NCI-H446 treated with DMSO at 0.1 percent for 48 hours (cell line): ENCODE results near the gene SH3RF3.
A peak's percentile ranks its signal among the peaks of the same experiment; 100 is the strongest.

Source experiments
- DNase-seq: peaks from one replicate; lab custom pipeline; 2025; lab: John Stamatoyannopoulos, UW

The SH3RF3 gene

DNA sequence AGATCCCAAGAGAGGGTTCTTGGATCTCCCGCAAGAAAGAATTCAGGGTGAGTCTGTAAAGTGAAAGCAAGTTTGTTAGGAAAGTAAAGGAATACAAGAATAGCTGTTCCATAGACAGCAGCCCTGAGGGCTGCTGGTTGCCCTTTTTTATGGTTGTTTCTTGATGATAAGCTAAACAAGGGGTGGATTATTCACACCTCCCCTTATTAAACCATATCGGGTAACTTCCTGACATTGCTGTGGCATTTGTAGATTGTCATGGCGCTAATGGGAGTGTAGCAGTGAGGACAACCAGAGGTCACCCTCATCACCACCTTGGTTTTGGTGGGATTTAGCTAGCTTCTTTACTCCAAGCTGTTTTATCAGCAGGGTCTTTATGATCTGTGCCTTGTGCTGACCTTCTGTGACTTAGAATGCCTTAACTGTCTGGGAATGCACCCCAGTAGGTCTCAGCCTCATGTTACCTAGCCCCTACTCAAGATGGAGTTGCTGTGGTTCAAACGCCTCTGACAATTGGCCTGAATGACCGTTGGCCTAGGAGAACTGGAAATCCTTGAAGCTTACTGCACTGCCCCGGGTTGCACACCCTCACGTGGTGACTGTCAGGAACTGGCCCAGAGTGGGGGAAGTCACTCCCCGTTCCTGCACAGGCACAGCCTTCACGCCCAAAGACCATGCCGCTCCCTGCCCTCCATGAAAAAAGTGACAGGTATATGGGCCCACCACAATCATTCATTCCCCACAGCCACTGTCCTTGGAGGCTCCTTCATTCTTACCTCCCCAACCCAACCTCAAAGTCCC lies 347.8 kb downstream of the SH3RF3 start:
- no peak for DNase-seq

DNA sequence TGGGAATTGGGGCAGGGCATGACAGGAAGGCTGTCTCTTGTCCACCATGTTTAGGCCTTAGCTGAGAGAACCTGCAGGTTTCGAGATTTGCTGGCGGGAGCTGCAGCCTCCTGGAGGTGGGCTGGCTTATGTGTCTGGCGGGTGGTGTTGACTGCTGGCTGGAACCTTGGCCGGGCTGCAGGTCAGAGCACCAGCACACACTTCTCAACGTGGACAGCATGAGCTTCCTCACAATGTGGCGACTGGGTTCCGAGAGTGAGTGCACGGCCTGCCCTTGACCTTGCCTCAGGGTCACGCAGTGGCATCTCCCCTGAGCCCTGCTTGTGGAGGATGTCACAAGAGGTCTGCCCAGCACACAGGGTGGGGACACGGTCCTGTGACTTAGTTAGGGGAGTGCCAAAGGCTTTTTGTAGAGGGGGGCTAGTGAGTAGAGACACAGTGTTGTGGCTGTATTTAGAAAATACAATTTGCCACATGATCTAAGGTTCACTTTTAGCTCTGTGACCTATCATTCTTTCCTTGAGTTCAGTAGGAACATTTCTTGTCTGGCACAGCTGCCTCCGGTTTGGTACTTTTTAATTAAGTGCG lies 350.0 kb downstream of the SH3RF3 start:
- DNase-seq: no peak

DNA sequence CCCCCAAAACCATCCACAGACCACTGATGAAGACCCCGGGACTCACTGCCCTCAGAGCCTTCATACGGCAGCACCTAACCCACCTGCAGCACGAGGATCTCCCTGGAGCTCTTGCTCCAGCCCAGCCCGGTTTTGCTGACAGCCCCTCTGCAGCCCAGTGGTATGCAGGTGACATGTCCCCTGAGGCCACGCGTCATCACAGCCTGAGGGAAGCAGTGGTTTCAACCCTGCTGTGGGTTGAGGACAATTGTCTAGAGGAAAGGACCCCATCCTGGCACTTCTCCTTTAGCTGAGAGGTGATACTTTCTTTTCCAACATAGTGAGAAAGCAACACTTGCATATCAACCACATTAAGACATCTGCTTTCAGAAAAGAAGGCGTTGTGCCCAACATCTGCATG lies 350.8 kb downstream of the SH3RF3 start:
- DNase-seq: no peak

DNA sequence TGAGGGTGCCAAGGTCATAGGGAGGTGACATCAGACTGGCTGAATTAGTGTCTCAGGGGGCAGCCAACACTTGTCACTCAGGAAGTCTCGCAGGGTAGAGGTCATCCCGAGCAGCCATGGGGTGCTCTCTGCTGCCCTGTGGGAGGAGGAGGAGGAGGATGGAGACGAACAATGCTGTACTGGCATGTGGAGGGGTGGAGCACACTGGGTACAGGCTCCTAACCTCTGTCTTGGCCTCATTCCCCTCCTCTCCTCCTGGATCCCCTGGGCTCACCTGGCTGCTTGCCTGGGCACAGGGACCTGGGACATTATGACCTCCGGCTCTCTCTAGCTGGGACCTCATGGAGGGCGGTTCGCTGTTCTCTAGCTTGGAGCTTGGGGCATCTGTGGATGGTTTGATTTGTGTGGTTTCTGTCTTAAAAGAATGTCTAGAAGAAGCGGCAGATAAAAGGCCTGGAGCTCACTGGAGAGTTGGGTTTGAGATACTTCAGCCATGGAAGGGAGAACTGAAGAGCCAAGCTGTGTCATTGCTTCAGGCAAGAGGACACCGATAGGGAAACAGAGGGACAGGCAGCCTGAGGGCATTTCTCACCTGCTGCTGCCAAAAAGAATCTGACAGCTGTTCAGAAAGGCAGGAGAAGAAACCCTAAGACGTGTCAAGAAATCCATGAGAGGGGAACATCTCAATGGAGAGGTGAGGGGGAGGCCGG lies 351.6 kb downstream of the SH3RF3 start:
- no peak for DNase-seq

DNA sequence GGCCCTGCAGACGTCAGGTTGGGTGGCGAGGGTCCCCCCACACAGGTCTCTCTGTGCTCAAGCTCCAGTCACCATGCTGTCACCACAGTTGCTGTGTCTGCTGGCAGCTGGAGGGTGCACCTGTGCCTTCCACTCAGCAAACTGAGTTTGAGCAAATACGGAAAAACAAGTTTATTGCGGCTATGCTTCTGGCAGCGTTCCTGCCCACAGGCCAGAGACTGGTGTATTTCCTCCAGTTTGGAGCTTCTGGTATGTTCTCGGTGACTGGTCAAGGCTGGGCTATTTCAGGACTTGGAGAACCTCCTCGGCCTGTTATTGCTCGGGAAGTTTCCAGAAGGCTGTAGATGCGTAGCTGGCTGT lies 352.2 kb downstream of the SH3RF3 start:
- no peak for DNase-seq

DNA sequence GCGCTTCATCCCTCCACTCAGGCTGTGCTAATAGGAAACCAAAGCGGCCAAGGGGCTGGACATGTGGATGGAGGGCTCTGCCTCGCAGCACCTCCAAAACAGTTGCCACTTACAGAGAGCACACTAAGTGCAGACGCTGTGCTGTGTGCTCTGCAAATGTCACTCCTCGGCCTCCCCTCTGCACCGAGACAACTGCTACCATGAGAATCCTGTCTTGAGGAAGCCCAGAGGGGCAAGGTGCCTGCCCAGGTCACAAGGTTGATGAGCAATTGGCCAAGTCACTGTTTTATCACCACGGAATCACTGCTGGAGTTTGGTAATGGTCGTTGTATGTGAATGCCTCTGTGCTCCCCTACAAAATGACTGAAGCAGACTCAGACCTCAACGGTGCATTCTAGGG lies 352.6 kb downstream of the SH3RF3 start:
- no peak for DNase-seq

DNA sequence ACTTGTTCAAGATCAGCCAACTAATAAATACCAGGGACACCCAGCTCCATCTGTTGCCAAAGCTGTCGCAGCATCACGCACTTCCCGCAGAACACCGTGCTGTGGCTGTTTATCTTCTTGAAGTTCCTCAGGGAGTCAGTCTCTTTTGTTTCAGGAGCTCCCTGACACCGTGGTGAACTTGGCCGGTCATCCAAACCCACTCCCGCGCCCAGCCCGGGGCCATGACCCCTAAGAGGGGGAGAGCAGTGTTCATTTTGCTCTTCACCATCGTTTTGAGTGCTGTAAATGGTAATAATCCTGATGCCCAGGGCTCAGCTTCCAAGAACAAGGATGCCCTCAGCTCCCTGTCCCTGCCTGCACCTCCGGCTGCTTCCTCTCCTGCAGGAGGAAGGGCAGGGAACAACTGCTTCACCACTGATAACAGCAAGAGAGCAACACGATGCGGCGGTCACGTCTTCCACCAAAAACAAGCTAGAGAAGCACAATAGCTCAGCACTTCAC lies 353.4 kb downstream of the SH3RF3 start:
- no peak for DNase-seq

DNA sequence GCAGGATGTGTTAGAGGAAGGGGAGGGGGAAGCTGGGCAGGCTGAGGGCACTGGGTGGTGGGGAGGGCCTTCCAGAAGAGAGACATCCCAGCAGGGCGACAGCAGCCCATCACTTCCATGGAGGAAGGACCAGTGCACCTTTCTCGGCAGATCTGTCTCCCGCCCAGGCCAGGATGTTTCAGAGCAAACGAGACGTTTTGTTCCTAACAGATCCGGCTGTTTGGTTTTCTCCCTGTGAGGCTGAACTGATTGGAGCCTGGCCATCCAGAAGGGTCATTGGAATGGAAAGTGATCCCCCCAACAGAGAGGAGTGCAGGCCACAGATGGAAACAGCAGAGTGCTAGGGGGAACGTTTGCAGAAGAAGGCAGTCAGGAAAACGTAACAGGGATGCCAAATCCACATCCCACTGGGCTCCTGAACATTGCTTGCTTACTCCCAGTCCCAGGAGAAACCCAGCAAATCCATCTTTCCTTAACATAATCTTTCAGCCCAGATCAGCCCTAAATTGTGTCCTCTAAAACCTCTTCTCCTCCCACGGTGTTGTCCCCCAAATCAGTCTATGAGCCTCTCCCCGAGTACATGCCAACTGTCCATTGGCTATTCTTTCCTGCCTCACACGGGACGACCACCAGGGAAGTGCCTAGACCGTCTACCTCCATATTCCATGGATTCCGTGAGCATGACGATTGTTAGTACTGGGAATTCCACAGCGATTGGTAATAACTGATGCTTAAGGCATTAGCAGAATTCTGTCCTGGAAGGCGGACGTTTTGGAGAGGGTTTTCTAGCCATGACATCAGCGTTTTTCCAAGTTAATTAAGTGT lies 357.9 kb downstream of the SH3RF3 start:
- no peak for DNase-seq

DNA sequence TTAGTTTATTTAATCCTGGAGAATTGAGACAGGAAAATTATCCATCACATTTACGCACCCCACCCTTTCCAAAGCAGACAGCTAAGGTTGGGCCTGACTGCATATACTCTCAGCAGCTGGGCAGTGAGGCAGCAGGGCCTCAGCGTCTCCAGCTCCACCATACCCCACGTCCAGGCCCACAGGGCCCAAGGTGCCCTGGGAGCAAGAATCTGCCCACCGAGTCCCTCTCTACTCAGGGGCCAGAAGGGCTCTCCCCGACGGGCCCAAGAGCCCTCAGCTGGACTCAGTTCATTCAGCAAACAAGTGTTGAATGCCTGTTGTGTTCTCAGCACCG lies 358.5 kb downstream of the SH3RF3 start:
- DNase-seq: no peak

DNA sequence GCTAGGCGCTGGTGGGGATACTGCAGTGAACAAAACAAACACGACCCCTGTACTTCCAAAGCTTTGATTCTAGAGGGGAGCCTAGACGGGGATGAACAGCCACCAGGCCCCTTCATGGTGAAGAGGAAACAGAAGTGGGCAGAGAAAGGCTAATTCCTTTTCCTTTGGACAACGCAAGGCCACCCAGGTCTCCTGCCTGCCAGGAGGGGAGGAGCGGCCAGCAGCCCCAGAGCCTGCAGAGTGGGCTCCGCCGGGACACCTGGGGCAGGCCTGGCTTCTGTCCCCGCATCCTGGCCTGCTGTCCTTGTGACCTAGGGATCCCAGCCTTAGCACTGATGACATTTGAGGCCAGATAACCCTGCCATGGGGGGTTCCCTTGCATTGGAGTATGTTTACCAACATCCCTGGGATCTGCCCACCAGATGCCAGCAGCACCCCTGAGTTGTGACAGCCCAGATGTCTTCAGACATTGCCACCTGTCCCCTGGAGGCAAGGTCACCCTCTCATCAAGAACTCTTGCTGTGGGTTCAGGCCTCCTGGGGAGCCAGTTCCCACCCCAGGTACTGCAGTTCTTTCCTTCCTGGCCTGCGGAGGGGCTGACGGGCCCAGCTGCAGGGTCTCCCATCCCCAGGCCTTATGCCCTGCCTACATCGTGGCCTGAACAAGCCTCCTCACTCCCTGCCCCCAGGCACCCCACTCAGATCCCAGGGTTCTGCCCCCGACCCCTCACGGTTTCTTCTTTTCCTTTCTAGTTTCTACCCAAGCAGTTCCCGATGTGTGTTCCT lies 359.1 kb downstream of the SH3RF3 start:
- no peak for DNase-seq

DNA sequence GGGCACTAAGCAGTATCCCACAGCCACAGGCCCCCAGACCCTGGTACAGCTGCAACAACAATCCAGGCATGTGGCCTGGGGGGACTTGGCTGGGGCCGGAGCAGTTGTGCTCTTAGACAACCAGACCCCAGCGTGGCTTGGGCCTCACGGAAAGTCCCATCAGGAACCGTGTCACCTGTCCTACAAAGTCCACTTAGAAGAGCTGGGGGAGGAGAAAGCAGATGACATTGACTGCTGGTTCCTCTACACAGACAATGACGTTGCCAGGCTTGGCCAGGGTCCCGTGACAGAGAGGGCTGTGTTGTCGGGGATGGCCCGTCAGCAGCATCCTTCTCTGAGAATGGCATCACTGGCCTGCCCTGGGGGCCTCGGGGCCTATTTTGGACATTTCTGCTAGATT lies 360.3 kb downstream of the SH3RF3 start:
- no peak for DNase-seq

DNA sequence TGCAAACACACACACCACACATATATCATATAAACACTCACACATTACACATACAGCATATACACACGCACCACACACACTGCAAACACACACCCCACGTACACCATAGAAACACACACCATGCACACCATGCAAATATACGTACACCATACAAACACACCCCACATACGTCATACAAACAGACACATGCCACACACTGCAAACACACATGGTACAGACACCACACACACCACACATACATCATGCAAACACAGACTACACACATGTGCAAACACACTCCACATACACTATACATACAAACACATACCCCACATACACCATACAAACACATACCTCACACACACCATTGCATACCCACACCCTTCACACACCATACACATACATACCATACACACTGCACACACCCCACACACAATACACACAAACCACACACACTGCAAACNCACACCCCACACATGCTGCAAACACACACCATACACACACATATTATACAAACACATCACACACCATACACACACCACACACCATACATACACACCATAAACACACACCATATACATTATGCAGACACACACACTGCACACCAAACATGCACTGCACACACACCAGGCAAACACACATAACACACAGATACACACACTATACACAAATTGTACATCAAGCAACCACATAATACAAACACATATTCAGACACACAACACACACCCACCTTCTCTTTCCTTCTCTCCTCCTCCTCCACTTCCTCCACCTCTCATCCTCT lies 364.4 kb downstream of the SH3RF3 start:
- no peak for DNase-seq

DNA sequence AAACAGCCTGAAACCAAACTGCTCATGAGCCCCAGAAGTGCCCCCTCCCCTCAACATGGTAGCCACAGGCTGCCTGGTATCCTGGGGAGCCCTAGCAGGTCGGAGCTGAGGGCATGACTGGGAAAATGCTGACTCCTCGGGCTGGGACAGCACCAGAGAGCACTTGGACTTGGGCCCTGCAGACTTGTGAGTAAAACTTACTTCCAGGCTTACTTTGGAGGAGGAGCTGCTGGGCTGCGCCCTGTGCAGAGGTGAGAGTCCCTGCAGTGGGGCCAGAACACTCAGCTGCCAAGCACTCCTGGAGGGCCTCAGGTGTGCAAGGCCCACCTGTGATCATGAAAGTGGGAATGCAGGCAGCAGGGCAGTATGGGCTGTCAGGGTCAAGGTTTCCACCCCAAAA lies 365.3 kb downstream of the SH3RF3 start:
- no peak for DNase-seq

DNA sequence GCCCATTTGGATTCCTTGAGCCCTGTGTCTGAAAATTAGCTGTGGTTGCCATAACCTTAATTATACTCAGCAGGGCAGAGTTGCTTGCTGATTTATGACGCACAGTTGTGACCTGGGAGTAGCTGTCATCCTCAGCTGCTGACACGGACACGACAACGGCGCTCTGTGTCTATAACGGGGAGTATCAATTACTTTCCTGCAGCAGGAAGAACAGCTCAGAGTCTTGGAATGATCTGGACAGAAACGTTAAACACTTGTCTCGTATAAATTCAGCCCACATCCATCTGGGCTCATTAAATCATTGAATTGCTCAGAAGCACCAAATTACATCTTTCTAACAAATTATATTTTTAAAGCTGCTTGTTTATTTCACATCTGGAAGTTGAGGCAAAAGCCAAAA lies 368.5 kb downstream of the SH3RF3 start:
- peak; percentile 7 for DNase-seq

DNA sequence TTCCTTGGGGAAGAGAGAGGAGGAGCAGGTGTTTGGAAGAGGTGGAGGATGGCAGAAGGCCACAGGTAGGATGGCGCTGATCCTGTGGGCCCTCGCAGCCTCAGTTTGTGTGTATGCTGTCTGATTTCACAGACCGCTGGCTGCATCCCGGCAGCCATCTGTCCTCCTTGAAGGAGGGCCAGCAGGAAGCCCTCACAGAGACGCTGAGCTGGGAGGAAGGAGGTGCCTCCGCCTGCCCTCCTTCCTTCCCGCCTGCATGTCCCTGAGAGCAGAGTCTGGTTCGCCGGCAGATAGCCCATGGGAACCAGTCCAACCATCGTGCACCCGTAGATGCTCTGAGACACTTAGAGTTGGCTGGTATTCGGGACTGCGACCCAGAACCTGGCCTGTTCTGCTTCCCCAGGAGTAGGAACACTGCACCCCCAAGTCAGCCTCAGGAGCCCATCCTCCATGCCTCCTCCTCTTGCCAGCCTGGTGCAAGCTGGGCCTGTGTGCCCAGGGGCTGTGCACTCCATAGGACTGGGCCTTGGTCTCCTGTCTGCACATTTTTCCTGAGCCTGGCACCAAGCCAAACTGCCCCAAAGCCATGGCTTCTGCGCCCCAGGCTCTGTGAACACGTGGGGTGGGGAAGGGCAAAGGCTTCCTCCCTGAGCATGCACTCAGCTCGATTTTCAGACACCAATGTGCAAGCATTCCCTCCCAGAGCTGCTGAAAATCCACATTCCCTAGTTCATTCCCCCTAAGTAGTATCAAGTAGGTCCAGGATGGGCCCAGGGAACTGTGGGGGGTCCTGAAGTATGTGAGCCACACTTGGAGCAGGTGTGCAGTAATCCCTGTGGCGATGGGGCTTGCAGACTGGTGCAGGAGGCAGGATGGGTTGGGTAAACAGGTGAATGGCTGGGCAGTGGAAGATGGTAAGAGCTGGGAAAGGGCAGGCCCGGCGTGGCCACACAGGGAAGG lies 369.2 kb downstream of the SH3RF3 start:
- peak; percentile 33 for DNase-seq

DNA sequence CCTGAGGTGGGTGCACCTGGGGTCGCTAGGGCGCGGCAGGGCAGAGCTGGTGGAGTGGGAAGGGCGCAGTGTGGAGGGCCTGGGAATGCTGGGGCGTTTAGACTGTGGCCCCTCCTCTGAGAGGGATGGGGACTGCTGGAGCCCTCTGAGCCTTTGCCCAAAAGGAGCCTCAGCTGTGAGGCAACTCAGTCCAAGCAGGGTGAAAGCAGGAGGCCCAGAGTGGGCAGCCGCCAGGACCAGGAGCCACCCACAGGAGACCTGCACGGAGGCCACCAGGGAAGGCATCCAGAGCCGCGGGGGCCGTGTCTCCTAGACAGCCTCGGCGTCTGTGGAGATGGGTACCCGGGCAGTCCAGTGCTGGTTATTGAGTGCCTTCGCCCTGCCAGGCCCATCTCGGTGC lies 369.9 kb downstream of the SH3RF3 start:
- DNase-seq: no peak

DNA sequence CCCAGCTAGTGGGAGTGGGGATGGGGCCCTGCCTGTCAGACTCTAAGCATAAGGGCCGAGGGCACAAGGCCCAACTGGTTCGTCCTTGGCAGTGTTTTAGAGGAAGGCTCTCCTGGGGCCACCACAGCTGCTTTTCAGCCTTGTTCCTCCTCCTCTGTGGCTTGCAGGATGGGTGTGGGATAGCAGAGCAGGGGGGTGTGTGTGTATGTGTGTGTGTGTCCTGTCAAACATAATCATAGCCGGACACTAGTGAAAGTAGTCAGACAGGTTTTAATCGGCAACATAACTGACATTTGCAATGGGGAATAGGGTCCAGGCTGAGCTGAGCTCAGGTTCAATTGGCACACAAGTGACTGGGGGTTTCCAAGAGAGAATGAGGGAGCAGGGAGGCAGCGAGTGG lies 370.6 kb downstream of the SH3RF3 start:
- DNase-seq: no peak

DNA sequence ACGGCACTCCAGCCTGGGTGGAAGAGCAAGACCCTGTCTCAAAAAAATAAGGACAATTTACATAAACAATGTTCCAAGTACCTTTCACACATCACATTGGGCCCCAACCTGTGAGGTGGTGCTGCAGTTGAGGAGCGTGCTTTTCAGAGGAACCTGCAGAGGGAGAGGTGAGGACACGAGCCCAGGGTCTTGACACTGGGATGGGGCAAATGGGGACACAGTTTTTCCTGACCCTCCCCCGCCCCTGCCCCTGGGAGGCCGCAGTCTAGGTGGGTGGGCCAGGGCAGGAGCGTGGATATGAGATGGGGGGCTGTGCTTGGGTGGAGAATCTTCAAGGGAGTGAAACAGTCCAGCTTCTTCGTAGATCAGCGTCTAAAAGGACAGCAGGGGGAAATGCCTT lies 371.9 kb downstream of the SH3RF3 start:
- DNase-seq: no peak

DNA sequence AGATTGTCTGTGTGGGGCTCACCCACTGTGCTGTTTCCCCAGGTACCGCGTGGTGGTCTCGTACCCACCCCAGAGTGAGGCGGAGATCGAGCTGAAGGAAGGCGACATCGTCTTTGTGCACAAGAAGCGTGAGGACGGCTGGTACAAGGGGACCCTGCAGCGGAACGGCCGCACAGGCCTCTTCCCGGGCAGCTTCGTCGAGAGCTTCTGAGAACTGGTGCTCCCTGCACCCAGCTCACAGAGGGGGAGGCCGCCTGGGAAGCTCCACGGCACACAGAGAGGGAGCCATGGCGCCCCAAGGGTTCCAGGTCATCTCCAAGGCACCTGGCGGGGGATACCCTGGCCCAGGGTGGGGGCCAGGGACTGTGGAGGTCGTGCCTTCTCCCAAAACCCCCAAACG lies 372.5 kb downstream of the SH3RF3 start:
- no peak for DNase-seq

DNA sequence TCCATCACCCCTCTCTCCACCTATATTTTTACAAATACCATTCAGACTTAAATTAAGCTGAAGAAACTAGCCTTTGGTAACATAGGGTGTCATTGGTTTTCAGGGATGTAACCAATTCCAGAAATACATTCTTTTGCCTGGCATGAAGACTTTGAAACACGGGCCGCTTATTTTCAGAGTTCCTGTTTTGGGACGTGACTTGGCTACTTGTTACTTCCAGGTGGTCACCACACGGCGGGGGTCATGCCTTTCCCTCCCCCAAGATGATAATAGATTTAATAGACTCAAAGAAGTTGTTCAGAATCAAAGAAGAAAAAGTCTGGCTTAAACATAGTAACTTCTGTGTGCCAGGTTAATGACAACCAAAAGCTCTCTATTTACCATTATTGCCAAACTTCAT lies 374.2 kb downstream of the SH3RF3 start:
- no peak for DNase-seq
